ENCODE data around the gene RAB10.
"Not testable (repeated sequence)": the region's sequence is repeated elsewhere in the genome, so short reads cannot be mapped to it uniquely, and the experiment has no call there.

- not testable (repeated sequence) for TF ChIP-seq POLR2A (IDR thresholded peaks at IDR 0.05); CTCF (IDR thresholded peaks at IDR 0.05); POLR2AphosphoS5 (IDR thresholded peaks at IDR 0.05; ENCODE audit: insufficient read depth in 1 of 2, low read depth in 1 of 2)
Observed at GRCh38 chr2:25999406-25999805, 34.5 kb upstream of the RAB10 start.
